VCaP (cell line): ENCODE measurements around the gene DEGS2.

Source experiments
- H3K27ac ChIP-seq: fragments of 450-650 bp; 2 replicates; pipeline ENCODE4 v1.5.1; 2017
- TF ChIP-seq, protein P1 (sequence below): fragments of 450-650 bp; conservative IDR thresholded peaks from 2 replicates; pipeline ENCODE4 v1.5.1; 2017; ENCODE audit warnings: mild to moderate bottlenecking, moderate library complexity

The DEGS2 gene

DNA sequence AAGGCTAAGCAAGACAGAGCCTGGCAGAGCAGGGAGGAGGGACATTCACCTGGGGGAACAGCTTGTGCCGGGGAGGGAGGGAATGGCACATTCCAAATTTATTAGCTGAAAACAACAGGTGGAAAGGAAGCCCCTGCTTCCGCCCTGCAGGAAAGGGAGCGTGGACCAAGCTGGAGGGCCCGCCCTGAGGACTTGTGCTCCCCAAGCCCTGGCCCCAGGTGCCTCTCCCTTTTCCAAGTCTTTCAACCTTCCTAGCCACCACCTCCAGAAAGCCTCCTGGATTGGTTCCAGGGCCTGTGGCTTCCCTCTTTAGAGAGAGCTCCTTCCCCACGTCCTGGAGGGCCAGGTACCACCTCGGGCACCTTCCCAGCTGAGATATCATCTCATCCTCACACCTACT lies 2.7 kb downstream of the DEGS2 start:
- peak overlapping the region; percentile 99 for H3K27ac ChIP-seq
- TF ChIP-seq, protein P1, sequence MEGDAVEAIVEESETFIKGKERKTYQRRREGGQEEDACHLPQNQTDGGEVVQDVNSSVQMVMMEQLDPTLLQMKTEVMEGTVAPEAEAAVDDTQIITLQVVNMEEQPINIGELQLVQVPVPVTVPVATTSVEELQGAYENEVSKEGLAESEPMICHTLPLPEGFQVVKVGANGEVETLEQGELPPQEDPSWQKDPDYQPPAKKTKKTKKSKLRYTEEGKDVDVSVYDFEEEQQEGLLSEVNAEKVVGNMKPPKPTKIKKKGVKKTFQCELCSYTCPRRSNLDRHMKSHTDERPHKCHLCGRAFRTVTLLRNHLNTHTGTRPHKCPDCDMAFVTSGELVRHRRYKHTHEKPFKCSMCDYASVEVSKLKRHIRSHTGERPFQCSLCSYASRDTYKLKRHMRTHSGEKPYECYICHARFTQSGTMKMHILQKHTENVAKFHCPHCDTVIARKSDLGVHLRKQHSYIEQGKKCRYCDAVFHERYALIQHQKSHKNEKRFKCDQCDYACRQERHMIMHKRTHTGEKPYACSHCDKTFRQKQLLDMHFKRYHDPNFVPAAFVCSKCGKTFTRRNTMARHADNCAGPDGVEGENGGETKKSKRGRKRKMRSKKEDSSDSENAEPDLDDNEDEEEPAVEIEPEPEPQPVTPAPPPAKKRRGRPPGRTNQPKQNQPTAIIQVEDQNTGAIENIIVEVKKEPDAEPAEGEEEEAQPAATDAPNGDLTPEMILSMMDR: no peak

DNA sequence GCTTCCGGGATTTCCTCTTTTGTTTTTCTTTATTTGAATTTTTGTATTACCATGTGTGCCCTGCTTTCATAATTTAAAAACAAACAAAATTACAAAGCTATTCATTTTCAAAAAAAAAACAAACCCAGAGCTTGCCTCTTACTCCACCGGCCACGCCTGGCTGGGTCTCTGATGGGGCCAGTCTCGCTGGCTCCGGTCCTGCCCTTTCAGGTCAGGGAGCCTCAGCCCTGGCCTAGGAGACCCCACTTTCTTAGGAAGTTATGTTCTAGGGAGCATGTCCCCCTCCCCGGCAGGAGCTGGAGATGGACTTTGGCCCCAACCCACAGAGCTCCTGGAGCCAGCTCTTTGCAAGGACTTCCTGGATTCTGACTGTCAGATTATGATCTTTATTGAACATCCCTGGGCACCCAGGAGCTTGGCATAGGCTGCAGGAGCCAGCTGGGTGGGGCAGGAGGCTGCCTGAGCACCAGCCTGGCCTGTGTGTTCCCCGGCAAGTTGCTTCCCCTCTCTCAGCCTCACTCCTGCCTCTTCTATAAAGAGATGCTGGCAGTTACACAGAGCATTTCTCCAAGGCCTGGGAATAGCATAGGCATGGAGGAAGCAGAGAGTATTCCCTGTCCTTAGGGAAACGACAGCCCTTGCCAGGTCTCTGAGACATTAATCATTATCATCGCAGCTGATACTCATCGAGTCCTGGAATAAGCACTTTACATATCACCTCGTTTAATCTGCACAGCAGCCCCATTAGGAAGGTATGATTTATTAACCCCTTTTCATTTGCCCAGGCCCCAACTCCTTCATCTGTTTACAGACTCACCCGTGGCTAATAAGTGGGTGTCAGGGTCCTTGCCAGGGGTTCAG lies 3.5 kb downstream of the DEGS2 start:
- peak overlapping the region; percentile 99 for H3K27ac ChIP-seq

DNA sequence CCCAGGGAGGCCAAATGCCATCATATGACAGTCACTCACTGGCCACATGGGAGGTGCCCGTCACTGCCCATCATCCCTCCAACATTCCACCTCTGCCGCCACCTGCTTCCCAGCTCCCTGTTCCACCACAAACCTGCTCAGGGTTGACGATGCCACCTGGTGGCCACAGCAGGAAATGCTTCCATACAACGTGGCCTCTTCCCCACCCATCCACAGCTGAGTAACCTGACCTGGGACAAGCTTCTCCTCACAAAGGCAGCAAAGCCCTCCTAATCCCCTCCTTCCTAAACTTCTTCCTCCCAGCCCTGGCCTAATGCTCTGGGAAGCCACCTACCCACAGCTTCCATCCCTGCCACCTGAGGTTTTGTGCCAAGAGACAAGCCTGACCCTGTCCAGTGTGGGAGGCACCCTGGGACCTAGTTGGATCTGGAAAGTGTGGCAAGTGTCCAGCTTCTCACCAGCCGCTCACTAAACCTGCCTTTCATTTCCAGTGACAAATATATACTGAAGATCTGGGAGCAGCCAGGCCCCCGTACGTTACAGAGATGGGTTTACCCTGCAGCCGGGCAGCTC lies 4.3 kb downstream of the DEGS2 start:
- peak overlapping the region; percentile 99 for H3K27ac ChIP-seq
- TF ChIP-seq, protein P1: peak; percentile 81

More for the DNA sequence above, 3.5 kb downstream of the DEGS2 start:
- TF ChIP-seq, protein P1: no peak

DNA sequence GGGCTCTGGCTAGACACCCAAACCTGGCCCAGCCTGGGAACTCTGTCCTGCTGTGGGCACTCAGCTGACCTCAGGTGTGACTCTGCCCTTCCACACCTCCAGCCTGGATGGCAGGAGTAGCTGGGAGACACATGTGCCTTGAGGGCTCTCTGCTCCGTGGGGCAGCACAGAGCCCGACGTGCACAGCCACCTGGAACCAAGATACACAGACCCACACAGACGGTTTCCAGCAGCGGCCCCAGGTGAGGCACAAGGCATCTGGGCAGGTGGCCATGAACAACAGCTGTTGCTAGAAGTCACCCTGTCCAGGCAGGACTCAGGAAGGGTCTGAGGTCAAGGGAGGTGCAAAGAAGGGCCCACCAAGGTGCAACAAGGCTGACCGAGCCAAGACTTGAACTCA lies 5.9 kb downstream of the DEGS2 start:
- TF ChIP-seq, protein P1: no peak
- peak overlapping the region; percentile 99 for H3K27ac ChIP-seq

DNA sequence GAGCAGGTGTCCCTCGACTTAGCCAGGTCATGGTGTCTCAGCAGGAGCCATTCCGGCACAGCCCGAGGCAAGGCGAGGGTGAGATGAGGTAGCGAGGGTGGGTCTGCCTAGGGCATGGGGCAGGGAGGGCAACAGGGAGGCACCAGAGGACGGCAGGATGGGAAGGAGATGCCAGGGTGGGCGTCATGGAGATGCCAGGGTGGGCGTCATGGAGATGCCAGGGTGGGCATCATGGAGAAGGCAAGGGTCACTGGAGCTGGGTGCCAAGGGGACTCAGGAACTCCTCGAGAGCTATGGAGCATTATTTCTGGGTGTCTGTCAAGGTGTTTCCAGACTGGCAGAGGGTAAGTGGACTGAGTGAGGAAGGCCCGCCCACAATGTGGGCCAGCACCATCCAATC lies 7.4 kb downstream of the DEGS2 start:
- H3K27ac ChIP-seq: peak overlapping the region; percentile 99
- TF ChIP-seq, protein P1: no peak

DNA sequence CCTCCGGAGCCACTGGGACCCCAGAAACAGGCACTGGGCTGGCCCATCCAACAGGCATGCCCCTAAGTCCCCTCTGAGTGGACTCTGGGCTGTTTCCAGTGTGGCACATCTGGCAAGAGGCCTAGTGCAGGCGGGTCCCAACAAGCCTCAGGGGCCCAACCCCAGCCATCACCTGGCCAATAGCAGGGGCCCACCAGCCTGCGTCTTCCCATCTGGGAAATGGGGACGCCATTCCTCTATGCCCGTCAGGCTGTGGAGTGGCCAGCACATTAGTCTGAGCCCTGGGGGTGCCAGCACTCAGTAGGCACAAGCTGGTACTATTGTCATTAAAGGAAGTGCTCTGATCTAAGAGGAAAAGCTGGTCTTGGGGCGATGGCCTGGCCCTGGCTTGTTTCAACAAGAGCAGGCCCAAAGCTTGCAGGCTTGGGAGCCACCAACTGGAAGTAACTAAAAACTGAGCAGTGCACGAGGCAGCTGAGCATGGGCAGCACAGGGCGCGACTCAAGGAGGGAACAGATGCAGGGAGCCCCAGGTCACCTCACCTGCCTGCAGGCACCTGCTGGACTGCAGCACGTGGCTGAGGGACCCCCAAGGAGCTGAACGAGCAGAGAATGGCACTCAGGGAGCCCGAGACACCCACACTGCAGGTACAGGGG lies 8.4 kb downstream of the DEGS2 start:
- peak overlapping the region; percentile 99 for H3K27ac ChIP-seq
- TF ChIP-seq, protein P1: no peak
